Skeletal muscle cell (primary cell): ENCODE measurements around the gene KCNC4.

Source experiments
- DNase-seq: peaks from one replicate; pipeline ENCODE4 v3.0.0-alpha.2; 2010; ENCODE audit warnings: low read depth
- H3K4me3 ChIP-seq: 2 replicates; pipeline ENCODE4 v1.5.1; 2011; ENCODE audit warnings: low read depth, mild to moderate bottlenecking, control low read depth, low read length, moderate library complexity

The KCNC4 gene

DNA sequence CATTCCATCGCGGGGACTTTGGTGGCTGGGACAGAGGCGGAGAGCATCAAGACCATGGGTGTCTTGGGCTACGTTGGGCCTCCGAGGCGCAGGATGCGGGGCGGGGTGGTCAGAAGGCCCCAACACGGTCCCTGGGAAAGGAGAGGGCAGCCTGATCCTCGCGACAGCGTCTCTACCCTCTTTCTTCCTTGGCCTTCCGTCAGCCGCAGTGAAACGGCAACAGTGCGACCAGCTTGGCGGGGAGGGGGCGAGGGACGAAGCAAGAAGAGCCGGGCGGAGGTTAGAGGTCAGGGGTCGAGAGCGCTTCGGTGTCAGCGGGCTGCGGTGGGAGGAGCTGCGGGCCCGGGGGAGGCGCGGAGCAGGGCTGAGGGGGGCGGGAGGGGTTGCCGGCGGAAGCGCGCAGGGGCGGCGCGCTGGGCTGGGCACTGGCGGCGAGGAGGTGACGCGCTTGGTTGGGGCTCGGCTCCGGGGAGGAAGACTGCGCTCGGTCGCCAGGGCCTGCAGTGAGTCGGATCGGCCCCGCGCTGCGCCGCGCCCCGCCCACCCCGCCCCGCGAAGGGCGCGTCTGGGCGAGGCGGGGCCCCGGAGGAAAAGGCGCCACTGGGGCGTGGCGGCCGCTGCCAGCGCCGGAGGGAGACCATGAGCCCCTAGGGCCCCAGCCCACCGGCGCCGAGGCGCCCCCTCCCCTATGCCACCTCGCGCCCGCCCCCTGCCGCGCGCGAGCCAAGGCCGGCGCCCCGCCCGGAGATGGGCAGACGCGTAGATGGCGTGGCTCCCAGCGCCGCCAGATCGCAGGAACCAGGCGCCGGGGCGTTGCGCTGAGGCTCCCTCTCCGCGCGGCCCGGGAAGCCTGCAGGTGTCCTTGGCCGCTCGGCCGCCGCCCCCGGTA, at the start of gene KCNC4:
Gene KCNC4, plus strand, starts transcription at position 600 of the 889 bp plus-strand sequence. CDS start 1,186 bp downstream, outside the sequence.
- peak within 1 kb of the TSS; percentile 53 for H3K4me3 ChIP-seq
- no peak for DNase-seq

DNA sequence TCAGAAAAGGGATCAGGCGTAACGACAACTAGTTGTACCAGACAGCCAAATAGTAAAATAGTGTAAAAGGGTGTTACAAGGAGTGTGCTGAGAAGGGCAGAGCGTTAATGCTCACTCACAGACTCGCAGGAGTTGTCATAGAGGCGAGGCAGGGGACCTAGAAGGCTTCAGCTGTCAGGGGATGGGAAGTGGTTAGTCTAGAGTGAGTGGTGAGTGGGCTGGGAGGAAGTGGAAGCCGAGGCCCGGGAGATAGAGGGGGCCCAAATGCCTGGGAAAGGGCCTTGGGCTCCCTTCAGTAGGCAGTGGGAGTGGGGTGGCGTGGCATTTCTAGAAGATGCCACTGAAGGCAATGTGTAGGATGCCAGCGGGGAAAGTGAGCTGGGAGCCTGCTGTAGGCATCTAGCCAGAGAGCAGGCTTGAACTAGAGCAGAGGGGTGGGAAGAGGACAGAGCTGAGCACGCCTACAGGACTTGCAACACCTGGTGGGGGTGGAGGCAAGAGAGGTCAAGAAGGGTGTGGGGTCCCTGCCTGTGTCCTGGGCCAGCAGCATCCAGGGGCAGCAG, 49.5 kb upstream of the KCNC4 start:
- DNase-seq, result no peak
- no peak overlapping the region for H3K4me3 ChIP-seq

DNA sequence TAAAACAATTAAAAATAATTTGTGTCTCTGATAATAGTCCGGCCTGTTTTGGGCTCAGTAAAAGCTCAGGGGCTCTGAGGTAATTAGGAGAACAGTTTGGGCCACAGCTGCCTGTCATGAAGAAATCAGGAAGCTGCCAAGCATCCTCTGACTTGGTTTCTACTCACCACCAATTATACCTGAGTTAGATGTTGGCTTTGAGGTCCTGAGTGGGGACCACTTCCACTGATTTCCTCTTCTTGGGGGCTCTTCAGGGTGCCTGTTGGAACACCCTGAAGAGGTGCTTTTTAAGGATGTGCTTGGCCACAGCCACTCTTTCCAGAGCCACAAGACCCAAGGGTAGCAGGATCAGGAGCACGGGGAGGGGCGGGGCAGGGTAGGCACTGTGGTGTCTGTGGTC, 48.9 kb upstream of the KCNC4 start:
- no peak for DNase-seq
- H3K4me3 ChIP-seq, result no peak overlapping the region

DNA sequence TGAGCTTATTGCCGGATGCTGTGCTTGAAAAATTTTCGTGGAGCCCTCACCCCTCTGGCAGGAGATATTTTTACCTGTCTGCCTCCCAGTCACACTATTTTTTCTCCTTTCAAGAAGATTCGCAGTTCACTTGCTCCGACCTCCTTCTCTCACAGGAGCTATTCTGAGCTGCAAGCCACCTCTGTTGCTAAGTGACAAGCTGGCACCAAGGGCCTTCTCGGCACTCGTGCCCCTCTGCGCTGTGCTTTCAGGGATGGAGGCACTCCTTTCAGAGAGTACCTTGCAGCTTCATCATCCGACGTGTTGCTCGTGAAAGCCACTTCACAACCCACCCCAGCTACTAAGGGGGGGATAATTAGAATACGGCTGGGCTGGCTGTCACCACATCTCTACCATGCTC, 48.3 kb upstream of the KCNC4 start:
- DNase-seq, result no peak
- H3K4me3 ChIP-seq, result no peak overlapping the region

DNA sequence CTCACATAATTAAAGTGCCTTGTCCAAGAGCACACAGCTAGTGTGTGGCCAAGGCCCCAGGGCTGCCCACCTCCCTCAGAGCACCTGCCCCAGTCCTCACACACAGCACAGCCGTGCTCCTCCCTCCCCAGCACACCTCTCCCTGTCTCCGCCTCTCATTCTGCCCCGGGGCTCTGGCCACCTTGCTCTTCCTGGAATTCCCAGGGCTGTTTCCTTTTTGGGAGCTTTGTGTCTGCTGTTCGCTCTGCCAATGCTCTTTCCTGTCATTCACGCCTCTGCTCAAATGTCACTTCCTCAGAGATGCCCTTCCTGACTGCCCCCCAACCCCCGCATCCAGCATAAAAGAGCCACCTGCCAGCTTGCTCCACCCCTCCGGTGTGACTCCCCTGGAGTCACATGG, 46.5 kb upstream of the KCNC4 start:
- no peak for DNase-seq
- H3K4me3 ChIP-seq, result no peak overlapping the region

DNA sequence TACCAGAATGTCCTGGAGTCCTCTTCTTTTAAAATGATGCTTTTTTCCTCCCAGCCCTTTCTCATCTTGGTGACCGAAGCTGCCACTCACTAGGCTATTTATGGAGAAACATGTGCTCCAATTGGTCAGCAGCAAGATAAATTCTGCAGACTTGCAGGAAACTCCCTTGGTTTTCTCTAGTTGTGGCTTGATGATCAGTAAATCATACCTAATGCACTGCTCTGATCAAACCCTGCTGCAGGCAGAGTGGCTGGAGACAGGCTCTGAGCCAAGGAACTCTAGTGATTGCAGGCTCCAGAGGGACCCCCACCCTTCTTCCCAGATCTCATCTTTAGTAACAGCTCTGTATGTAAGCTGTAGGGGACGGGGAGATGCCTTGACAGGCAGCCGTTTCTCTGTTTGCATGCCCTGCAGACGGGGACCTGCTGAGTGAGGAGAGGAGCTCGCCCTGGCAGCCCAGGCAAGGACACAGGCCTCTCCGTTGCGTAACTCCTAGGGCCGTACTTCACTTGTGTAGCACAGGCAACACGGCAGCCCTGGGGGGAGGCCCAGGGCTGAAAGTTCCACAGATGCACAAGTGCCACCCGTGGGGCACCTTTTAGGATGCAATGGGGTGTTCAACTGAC, 45.3 kb upstream of the KCNC4 start:
- DNase-seq, result no peak
- no peak overlapping the region for H3K4me3 ChIP-seq

DNA sequence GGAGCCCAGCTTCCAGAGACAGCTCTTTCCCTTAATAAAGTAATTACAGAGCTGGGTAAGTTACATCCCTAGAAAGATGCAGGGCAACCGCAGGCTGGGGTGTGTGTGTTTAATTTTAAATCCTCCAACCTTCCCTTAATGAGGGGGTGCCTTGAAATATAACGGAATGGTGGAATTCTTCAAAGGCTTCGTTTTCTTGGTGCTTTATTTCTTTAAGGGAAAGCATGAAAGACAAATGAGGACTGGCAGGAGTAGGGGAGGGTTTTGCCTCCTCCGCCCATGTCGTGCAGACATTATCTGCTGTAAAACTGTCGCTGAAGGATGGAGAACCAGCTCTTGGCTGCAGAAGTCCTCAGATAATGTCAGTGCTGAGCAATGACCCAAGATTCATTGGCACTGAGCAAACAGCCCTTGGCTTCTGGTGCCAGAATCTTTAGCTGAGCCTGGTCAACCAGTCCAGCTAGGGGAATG, 44.3 kb upstream of the KCNC4 start:
- no peak for DNase-seq
- H3K4me3 ChIP-seq, result no peak overlapping the region

DNA sequence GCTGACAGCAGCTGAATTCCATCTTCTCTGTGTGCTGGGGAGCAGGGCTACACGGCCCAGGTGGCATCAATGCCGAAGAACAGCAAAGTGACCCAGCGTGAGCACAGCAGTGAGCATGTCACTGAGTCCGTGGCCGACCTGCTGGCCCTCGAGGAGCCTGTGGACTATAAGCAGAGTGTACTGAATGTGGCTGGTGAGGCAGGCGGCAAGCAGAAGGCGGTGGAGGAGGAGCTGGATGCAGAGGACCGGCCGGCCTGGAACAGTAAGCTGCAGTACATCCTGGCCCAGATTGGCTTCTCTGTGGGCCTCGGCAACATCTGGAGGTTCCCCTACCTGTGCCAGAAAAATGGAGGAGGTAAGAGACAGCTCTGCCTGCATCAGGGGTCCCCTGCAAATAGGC, 43.3 kb upstream of the KCNC4 start:
- no peak for DNase-seq
- no peak overlapping the region for H3K4me3 ChIP-seq

DNA sequence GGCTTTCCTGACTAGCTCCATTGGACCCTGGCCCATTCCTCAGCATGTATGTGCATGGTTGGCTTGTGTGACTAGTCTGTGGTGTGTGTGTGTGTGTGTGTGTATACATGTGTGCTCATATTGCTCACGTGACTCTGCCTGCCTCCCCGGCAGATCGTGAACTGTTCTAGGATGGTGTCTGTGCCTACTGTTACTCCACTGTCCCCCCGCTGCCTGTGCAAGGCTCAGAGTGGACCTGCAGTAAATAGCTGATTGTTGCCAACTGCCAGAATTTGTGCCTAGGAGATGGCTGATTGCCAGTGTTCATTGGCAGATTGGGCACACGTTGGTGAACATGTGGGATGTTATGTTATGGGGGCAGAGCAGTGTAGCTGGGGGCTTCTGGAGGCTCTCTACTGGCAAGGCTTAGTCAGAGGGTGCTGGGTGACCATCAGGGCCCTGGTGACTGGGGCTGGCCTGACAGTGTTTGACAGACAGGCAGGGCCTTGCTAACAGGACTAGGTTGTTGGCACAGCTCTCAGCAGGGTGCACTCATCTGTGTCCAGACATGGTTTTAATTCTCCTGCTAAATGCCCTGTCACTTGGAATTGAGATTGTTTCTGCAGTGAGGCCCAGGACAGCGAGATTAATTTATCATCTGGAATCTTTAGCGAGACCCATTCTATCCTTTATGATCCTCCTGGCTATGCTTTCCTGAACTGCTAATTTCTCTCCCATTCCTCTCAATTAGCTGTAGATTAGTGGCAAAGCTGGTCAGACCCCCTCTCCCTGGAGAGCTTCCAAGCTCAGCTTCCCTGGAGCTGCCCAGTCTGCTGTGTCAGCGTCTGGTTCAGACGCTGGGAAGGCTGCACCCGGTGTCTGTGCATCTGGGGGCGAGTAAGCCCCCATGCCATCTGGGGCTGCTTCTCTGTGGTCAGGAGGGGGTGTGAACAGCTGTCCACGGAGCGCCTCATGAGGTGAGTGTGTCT, 39.1 kb upstream of the KCNC4 start:
- no peak overlapping the region for H3K4me3 ChIP-seq
- DNase-seq, result peak; percentile 6

DNA sequence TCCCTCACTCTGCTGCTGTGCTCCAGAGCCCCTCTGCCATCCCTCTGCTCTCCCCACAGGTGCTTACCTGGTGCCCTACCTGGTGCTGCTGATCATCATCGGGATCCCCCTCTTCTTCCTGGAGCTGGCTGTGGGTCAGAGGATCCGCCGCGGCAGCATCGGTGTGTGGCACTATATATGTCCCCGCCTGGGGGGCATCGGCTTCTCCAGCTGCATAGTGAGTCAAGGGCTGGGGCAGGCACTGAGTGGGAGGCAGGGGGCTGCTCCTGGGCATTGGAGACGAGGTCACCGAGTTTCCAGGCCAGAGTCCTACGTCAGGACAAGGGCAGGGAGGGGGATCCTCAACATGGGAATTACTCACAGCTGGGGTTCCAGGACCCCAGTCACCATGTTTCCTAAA, 38.1 kb upstream of the KCNC4 start:
- no peak overlapping the region for H3K4me3 ChIP-seq
- DNase-seq, result no peak

DNA sequence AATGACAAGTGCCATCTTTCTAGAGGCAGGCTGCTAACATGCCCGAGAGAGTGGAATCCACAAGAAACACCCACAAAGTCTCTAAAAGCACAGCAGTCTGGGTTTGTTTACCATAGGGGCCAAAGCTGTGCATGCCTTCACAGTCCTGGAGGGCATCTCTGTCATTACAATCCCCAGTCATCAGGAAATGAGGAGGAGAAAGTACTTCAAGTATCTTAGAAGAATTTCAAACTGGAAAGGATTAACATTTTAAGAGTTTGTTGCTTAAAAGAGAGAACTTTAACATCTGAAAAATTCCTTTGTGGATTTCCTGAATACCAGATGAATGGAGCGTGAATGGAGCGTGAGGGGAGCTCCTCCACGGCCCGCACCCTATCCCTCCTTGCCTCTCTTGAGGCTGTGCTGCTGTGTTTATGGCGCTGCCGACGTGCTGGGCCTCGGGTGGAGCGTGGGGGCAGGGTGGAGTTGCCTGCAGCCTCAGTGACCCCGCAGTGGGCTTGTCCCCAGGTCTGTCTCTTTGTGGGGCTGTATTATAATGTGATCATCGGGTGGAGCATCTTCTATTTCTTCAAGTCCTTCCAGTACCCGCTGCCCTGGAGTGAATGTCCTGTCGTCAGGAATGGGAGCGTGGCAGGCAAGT, 36.5 kb upstream of the KCNC4 start:
- no peak overlapping the region for H3K4me3 ChIP-seq
- no peak for DNase-seq

DNA sequence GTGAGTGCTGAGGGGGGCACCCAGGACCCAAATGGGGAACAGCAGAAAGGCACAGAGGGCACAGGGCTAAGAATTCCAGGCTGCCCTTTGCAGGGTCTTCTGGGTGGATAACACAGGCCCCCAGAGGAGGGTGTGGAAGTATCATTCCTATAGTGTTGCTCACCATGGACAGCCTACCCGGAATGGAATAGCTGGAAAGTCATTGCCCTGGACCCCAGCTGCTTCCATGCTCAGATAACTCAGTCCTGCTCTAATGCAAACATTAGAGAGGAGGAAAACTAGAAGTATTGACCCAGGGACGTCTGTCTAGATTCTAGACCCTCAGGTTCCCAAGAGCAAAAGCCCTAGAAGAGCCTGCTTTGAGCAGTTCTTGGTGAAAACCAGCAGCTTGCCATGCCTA, 35.2 kb upstream of the KCNC4 start:
- H3K4me3 ChIP-seq, result no peak overlapping the region
- no peak for DNase-seq

DNA sequence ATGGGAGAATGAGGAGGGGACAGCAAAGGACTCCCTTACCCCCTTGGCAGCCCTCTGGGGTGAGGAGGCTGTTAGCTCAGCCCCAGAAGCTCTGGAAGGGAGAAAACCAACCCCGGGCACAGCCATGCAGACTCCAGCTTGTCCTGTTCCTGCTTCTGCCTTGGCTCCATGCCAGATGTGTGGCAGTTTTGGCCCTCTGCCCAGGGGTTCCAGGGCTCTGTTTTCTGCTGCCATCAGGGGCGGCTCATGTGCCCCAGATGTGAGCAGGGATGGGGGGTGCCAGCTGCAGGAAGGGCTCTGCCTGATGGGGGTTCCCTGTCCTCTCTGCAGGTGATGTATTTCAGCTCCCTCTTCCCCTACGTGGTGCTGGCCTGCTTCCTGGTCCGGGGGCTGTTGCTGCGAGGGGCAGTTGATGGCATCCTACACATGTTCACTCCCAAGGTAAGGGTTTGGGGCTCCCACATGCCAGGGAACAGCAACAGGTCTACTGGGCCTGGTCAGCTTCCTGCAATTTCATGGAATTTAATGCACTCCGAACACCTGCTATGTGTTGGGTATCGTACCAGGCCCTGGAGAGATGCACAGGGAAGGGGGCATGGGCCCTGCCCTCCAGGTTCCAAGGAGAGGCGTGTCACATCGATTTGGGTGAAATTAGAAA, 33.7 kb upstream of the KCNC4 start:
- no peak for DNase-seq
- no peak overlapping the region for H3K4me3 ChIP-seq

DNA sequence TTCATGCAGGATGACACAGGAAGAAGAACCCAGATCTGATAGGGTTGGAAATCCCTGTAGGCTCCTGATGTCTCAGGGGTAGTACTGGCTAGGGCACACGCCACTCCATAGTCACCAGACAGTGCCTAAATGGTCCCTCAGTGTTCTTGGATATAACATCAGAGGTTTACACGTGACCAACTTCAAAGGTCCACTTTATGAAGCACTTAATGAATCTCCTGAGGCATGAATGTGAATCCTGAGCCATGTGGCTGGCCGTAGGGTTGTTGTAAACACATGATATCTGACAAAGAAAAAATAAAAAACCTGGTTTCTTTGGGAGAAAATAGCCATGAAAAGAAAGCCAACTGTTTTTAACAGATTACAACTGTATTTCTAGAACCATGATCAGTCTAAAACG, 32.3 kb upstream of the KCNC4 start:
- H3K4me3 ChIP-seq, result no peak overlapping the region
- no peak for DNase-seq

DNA sequence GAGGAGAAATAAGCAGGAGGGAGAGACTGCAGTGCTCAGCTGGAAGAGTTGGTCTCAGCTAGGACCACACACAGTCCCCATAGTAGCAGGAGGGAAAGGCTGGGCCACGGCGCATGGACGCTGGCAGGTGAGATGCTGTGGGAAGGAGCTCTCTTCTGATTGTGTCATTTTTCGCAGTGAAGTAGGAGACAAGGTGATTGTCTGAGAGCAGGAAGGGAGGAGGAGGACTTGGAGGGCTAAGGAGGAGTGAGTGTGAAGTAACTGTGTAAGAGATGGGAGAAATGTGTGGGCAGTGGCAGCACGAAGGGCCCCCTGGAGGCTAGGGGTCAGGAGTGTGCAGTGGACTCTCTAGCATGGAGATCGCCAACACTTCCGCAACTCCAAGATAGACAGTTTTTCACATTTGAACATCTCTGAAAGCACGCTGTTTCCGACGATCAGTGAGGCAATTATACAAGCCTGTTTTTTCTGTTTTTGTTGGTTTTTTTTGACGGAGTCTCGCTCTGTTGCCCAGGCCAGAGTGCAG, 26.4 kb upstream of the KCNC4 start:
- H3K4me3 ChIP-seq, result no peak overlapping the region
- DNase-seq, result no peak

DNA sequence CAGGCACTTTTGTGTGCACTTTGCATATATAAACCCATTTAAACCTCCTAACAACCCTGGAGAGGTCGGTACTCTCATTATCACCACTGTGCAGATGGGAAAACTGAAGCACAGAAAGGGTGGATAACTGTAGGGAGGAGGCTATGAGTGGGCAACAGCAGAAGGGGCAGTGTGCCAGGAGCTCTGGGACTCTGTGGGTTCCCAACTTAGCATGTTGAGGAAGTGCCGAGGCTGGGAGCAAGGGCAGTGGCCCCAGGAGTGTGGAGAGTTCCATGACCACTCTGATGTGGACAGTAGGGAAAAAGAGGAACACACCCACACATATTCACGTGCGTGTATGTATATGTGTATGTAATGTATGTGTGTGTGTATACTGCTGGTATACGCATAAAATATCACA, 25.7 kb upstream of the KCNC4 start:
- DNase-seq, result no peak
- H3K4me3 ChIP-seq, result no peak overlapping the region

DNA sequence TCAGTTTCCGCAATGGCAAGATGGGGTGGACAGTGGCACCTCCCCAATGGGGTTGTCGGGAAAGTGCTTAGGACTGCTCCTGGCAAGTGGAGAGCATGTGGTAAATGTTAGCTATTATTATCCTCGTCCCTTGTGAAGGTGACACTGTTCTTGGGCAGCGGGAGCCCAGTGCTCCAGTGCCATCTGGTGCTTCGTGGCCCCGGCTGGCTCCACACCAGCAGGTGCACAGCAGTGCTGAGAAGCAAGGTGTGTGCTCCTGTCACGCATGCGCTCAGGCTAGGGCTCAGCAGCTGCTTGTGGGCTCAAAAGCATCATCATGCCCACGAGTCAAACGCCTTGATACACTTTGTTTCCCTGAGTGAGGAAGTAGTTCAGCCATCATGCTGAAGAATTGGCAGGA, 24.9 kb upstream of the KCNC4 start:
- DNase-seq, result no peak
- no peak overlapping the region for H3K4me3 ChIP-seq

DNA sequence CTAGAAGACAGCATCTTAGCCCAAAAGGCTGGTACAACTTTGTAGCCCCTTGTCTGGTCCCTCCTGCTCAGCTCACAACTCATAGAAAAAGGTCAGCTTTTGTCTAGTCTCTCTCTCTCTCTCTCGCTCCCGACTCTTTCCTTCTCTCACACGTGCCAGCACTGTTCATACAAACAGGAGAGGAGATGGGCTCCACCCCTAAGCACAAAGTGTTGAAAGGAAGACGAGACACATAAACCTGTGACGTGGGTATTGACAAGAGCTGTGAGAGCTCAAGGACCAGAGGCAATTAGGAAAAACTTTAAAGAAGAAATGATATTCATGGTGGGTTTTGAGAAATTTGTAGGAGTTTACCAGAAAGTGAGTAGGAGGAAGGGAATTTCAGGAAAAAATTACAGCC, 23.6 kb upstream of the KCNC4 start:
- H3K4me3 ChIP-seq, result no peak overlapping the region
- DNase-seq, result no peak
